ENCODE results near the gene TRUB1.

DNA sequence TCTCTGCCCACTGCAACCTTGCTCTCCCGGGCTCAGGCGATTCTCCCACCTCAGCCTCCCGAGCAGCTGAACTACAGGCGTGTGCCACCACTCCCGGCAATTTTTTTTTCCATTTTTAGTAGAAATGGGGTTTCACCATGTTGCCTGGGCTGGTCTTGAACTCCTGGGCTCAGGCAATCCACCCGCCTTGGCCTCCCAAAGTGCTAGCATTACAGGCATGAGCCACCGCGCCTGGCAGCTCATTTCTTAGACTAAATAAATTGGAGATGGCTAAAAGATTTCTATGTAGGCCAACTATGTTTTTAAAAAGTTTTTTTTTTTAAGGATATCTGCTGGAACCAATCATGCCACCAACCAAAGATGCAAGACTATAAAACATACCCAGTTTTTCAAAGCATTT, 67.8 kb downstream of the TRUB1 start:
- TF ChIP-seq, protein P1, sequence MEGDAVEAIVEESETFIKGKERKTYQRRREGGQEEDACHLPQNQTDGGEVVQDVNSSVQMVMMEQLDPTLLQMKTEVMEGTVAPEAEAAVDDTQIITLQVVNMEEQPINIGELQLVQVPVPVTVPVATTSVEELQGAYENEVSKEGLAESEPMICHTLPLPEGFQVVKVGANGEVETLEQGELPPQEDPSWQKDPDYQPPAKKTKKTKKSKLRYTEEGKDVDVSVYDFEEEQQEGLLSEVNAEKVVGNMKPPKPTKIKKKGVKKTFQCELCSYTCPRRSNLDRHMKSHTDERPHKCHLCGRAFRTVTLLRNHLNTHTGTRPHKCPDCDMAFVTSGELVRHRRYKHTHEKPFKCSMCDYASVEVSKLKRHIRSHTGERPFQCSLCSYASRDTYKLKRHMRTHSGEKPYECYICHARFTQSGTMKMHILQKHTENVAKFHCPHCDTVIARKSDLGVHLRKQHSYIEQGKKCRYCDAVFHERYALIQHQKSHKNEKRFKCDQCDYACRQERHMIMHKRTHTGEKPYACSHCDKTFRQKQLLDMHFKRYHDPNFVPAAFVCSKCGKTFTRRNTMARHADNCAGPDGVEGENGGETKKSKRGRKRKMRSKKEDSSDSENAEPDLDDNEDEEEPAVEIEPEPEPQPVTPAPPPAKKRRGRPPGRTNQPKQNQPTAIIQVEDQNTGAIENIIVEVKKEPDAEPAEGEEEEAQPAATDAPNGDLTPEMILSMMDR (IDR thresholded peaks at IDR 0.05; ENCODE audit: extremely low read depth in 1 of 2, insufficient read depth in 1 of 2, low read depth in 1 of 2, low read length in 2 of 2), result no peak
- TF ChIP-seq POLR2A (IDR thresholded peaks at IDR 0.05; ENCODE audit: low read depth, low read length) (no peak), EZH2 (IDR thresholded peaks at IDR 0.05; ENCODE audit: borderline replicate concordance, low read depth, low read length, severe bottlenecking) (no peak), MYC (IDR thresholded peaks at IDR 0.05; ENCODE audit: low read depth, low read length) (no peak), POLR2AphosphoS5 (IDR thresholded peaks at IDR 0.05; ENCODE audit: insufficient read depth, low read depth, low read length) (no peak), JUN (IDR thresholded peaks at IDR 0.05; ENCODE audit: borderline replicate concordance, insufficient read depth, insufficient read length, low read depth) (no peak)
- TF ChIP-seq, protein P2, sequence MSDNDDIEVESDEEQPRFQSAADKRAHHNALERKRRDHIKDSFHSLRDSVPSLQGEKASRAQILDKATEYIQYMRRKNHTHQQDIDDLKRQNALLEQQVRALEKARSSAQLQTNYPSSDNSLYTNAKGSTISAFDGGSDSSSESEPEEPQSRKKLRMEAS (IDR thresholded peaks at IDR 0.05; ENCODE audit: insufficient read depth, insufficient read length), result no peak
